IMR-90 (cell line): ENCODE measurements around the gene PIAS1. TPM values are rescaled to one million over a fixed set of nuclear protein-coding genes. Genes with fewer than 3 reads are reported as not detected.

Experiments used
- ATAC-seq: fragments of 200-7000 bp; cut with Tn5 transposase; 2 replicates; pipeline ENCODE4 v1.9.1; 2020; ENCODE audit warnings: low read depth, mild to moderate bottlenecking, moderate library complexity
- BruUV-seq: library from RNA; stranded (reverse); fragments of 400-500 nt; replicated peaks from 2 replicates; lab custom pipeline; 2021; lab: Mats Ljungman, UMichigan
- CTCF ChIA-PET: fragments of 300-600 bp; formaldehyde crosslinking; extraction: SDS; loops from one replicate; lab custom pipeline; 2021; ENCODE audit warnings: antibody characterized with exemption; lab: Yijun Ruan, JAX
- POLR2A ChIA-PET: fragments of 300-600 bp; sonication (Branson Sonifier 250); formaldehyde crosslinking; loops from one replicate; lab custom pipeline; 2022; ENCODE audit warnings: antibody characterized with exemption; ENCODE audit not compliant: unreplicated experiment; lab: Charles Lee
- DNase-seq: peaks from one replicate; pipeline ENCODE4 v3.0.0; 2013
- H2AFZ ChIP-seq: replicated peaks from 2 replicates; pipeline ENCODE3; 2013; ENCODE audit warnings: low read length, mild to moderate bottlenecking; ENCODE audit not compliant: poor library complexity
- H2AK5ac ChIP-seq: 2 replicates; pipeline ENCODE4 v1.6.1; 2013; ENCODE audit warnings: low read depth, low read length, inconsistent platforms
- H2AK9ac ChIP-seq: replicated peaks from 2 replicates; pipeline ENCODE3; 2013; ENCODE audit warnings: mild to moderate bottlenecking, low read depth, low read length, moderate library complexity; ENCODE audit not compliant: poor library complexity
- H2BK120ac ChIP-seq: 2 replicates; pipeline ENCODE4 v1.6.1; 2013; ENCODE audit warnings: low read depth, low read length, inconsistent platforms
- H2BK15ac ChIP-seq: 3 replicates; pipeline ENCODE4 v1.6.1; 2013; ENCODE audit warnings: low read depth, low read length, inconsistent platforms
- H2BK20ac ChIP-seq: 2 replicates; pipeline ENCODE4 v1.6.1; 2013; ENCODE audit warnings: low read depth, mild to moderate bottlenecking, inconsistent platforms, low read length, moderate library complexity
- H2BK5ac ChIP-seq: 2 replicates; pipeline ENCODE4 v1.6.1; 2013; ENCODE audit warnings: mild to moderate bottlenecking, low read depth, low read length, inconsistent platforms; ENCODE audit not compliant: poor library complexity, severe bottlenecking
- H3K14ac ChIP-seq: replicated peaks from 2 replicates; pipeline ENCODE4 v1.6.1; 2013; ENCODE audit warnings: low read depth, low read length, inconsistent platforms
- H3K18ac ChIP-seq: 2 replicates; pipeline ENCODE4 v1.6.1; 2013; ENCODE audit warnings: low read depth, low read length, control low read depth
- H3K23ac ChIP-seq: 2 replicates; pipeline ENCODE4 v1.6.1; 2013; ENCODE audit warnings: low read depth, low read length, inconsistent platforms
- H3K27ac ChIP-seq: 2 replicates; pipeline ENCODE4 v1.5.1; 2013; ENCODE audit warnings: mild to moderate bottlenecking, control low read depth, low read length; ENCODE audit not compliant: insufficient read depth
- H3K27me3 ChIP-seq: 2 replicates; pipeline ENCODE4 v1.6.1; 2013; ENCODE audit warnings: low read length; ENCODE audit not compliant: control insufficient read depth, insufficient read depth
- H3K36me3 ChIP-seq: 2 replicates; pipeline ENCODE4 v1.6.1; 2013; ENCODE audit warnings: low read length, mixed read lengths; ENCODE audit not compliant: control insufficient read depth, insufficient read depth
- H3K4ac ChIP-seq: 2 replicates; pipeline ENCODE4 v1.6.1; 2013; ENCODE audit warnings: low read depth, low read length, inconsistent platforms
- H3K4me1 ChIP-seq: 2 replicates; pipeline ENCODE4 v1.6.1; 2013; ENCODE audit warnings: low read length, mixed read lengths; ENCODE audit not compliant: control insufficient read depth, insufficient read depth
- H3K4me2 ChIP-seq: 2 replicates; pipeline ENCODE4 v1.6.1; 2013; ENCODE audit warnings: low read depth, mild to moderate bottlenecking, control low read depth, low read length, moderate library complexity
- H3K4me3 ChIP-seq: 2 replicates; pipeline ENCODE4 v1.5.1; 2013; ENCODE audit warnings: low read depth, mild to moderate bottlenecking, control low read depth, low read length, moderate library complexity; ENCODE audit not compliant: insufficient read depth
- H3K56ac ChIP-seq: 2 replicates; pipeline ENCODE4 v1.6.1; 2013; ENCODE audit warnings: low read length, inconsistent platforms; ENCODE audit not compliant: insufficient read depth; ENCODE audit errors: extremely low read depth
- H3K79me1 ChIP-seq, 2 experiments: 2 replicates each; pipeline ENCODE4 v1.6.1; 2013; ENCODE audit warnings: low read length in 2 of 2, inconsistent platforms in 1 of 2, low read depth in 1 of 2
- H3K9ac ChIP-seq: 2 replicates; pipeline ENCODE4 v1.6.1; 2013; ENCODE audit warnings: low read depth, low read length, control low read depth
- H3K9me1 ChIP-seq: 2 replicates; pipeline ENCODE4 v1.6.1; 2013; ENCODE audit warnings: low read length, inconsistent platforms; ENCODE audit not compliant: insufficient read depth
- H3K9me3 ChIP-seq: 2 replicates; pipeline ENCODE4 v1.6.1; 2013; ENCODE audit warnings: low read length; ENCODE audit not compliant: control insufficient read depth, insufficient read depth
- H4K20me1 ChIP-seq: 2 replicates; pipeline ENCODE4 v1.6.1; 2013; ENCODE audit warnings: low read length, inconsistent platforms; ENCODE audit not compliant: insufficient read depth
- H4K5ac ChIP-seq: 2 replicates; pipeline ENCODE4 v1.6.1; 2013; ENCODE audit warnings: mild to moderate bottlenecking, low read depth, low read length, control low read depth
- H4K8ac ChIP-seq, 2 experiments: 2 replicates each; pipeline ENCODE4 v1.6.1; 2013; ENCODE audit warnings: low read depth in 2 of 2, low read length in 2 of 2, control low read depth in 1 of 2, inconsistent platforms in 1 of 2
- H4K91ac ChIP-seq: 2 replicates; pipeline ENCODE4 v1.6.1; 2013; ENCODE audit warnings: low read depth, low read length, inconsistent platforms; ENCODE audit not compliant: insufficient read depth
- BHLHE40 ChIP-seq: fragments of 150-350 bp; IDR thresholded peaks from 2 replicates; pipeline ENCODE4 v1.6.1; 2016; ENCODE audit warnings: mild to moderate bottlenecking, low read depth, low read length
- CEBPB ChIP-seq: IDR thresholded peaks from 2 replicates; pipeline ENCODE4 v1.6.1; 2012; ENCODE audit warnings: low read depth, low read length, improper control_type of control experiment
- CHD1 ChIP-seq: IDR thresholded peaks from 2 replicates; pipeline ENCODE4 v1.6.1; 2012; ENCODE audit warnings: low read depth, low read length, improper control_type of control experiment
- ELK1 ChIP-seq: fragments of 150-350 bp; IDR thresholded peaks from 2 replicates; pipeline ENCODE4 v1.6.1; 2016; ENCODE audit warnings: low read depth, mild to moderate bottlenecking, low read length, moderate library complexity, borderline replicate concordance
- FOS ChIP-seq: fragments of 150-350 bp; IDR thresholded peaks from 2 replicates; pipeline ENCODE4 v1.6.1; 2016; ENCODE audit warnings: low read depth, low read length
- MAFK ChIP-seq: IDR thresholded peaks from 2 replicates; pipeline ENCODE4 v1.6.1; 2012; ENCODE audit warnings: low read depth, low read length, improper control_type of control experiment
- MAZ ChIP-seq: IDR thresholded peaks from 2 replicates; pipeline ENCODE4 v1.6.1; 2012; ENCODE audit warnings: low read depth, mild to moderate bottlenecking, low read length, improper control_type of control experiment, moderate library complexity, borderline replicate concordance
- MXI1 ChIP-seq: IDR thresholded peaks from 2 replicates; pipeline ENCODE4 v1.6.1; 2012; ENCODE audit warnings: low read depth, mild to moderate bottlenecking, low read length, moderate library complexity, borderline replicate concordance
- NFE2L2 ChIP-seq: fragments of 150-350 bp; IDR thresholded peaks from 2 replicates; pipeline ENCODE4 v1.6.1; 2016; ENCODE audit warnings: low read depth, mild to moderate bottlenecking, low read length
- POLR2A ChIP-seq: IDR thresholded peaks from 2 replicates; pipeline ENCODE4 v1.6.1; 2012; ENCODE audit warnings: mild to moderate bottlenecking, low read depth, low read length
- RAD21 ChIP-seq: IDR thresholded peaks from 2 replicates; pipeline ENCODE4 v1.6.1; 2012; ENCODE audit warnings: low read length, improper control_type of control experiment
- RCOR1 ChIP-seq: IDR thresholded peaks from 2 replicates; pipeline ENCODE4 v1.6.1; 2012; ENCODE audit warnings: mild to moderate bottlenecking, low read length, improper control_type of control experiment; ENCODE audit not compliant: insufficient replicate concordance
- RFX5 ChIP-seq: IDR thresholded peaks from 2 replicates; pipeline ENCODE4 v1.8.0; 2012; ENCODE audit warnings: low read depth, mild to moderate bottlenecking, low read length, moderate library complexity
- SMC3 ChIP-seq: fragments of 150-350 bp; IDR thresholded peaks from 2 replicates; pipeline ENCODE4 v1.6.1; 2016; ENCODE audit warnings: low read depth, mild to moderate bottlenecking, antibody characterized with exemption, low read length, moderate library complexity
- WGBS, 2 experiments: methylation state at CpG; one replicate each; pipeline versions ENCODE4 v1.1.5 to v1.1.7; 2013; ENCODE audit warnings: missing lambda C conversion rate in 2 of 2; ENCODE audit not compliant: insufficient read length in 1 of 2; ENCODE audit errors: extremely low coverage in 2 of 2; 5-methylcytosine and 5-hydroxymethylcytosine counted together
- dilution Hi-C: fragments of 300-500 bp; cut with HindIII; formaldehyde crosslinking; loops from one replicate; pipeline ENCODE4 v1.14.3; 2018; ENCODE audit warnings: low sequenced_read_pairs; ENCODE audit not compliant: unreplicated experiment
- in situ Hi-C: fragments of 300-500 bp; cut with MboI; formaldehyde crosslinking; loops from 3 replicates; pipeline ENCODE4 v1.14.3; 2019; ENCODE audit warnings: low sequenced_read_pairs, inconsistent platforms, mixed read lengths
- intact Hi-C: fragments of 100-400 bp; cut with micrococcal nuclease; formaldehyde crosslinking; loops from 2 replicates; pipeline ENCODE4 v1.10.0; 2022
- polyA plus RNA-seq, 3 experiments: library from polyadenylated mRNA; depleted of rRNA; stranded (reverse); fragments of >200 nt; gene quantifications; 2 replicates each; pipeline ENCODE4 v1.2.3, GENCODE V29; 2012; ENCODE audit warnings: low replicate concordance in 1 of 3
- total RNA-seq: library from RNA; depleted of rRNA; stranded (reverse); fragments of >200 nt; gene quantifications from 2 replicates; pipeline ENCODE4 v1.2.3, GENCODE V29; 2012
- TF ChIP-seq, protein P1 (sequence below): fragments of 150-350 bp; IDR thresholded peaks from 2 replicates; pipeline ENCODE4 v1.6.1; 2017; ENCODE audit warnings: mild to moderate bottlenecking, antibody characterized with exemption, low read length, low read depth
- TF ChIP-seq, protein P2 (sequence below): conservative IDR thresholded peaks from 2 replicates; pipeline ENCODE4 v1.5.1; 2012; ENCODE audit warnings: mild to moderate bottlenecking, low read depth, low read length, improper control_type of control experiment

Gene PIAS1
- total and polyA plus RNA-seq, 2 of the 4 experiments (the other 2 are of a cell fraction): 20.0 to 63.6 TPM

DNA sequence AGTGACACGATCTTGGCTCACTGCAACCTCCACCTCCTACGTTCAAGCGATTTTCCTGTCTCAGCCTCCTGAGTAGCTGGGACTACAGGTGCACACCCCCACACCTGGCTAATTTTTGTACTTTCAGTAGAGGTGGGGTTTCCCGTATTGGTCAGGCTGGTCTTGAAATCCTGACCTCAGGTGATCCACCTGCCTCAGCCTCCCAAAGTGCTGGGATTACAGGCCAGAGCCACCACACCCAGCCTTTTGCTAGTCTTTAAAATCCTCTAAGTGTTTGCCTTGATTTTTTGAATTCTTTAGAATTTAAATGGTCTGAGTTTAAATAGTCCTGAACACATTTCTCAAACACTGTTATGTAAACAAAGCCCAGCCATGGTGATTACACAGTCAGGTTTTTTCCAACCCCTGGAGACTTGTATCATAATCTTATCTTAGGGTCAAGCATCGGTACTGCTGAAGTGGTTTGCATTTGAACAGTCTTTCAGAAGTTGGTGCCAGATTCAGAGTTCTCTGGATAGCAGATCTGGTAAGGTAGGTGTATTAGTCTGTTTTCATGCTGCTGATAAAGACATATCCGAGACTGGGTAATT lies 28.2 kb upstream of the PIAS1 start:
- no peaks in the 10 kb centered on the region for H3K9me1 ChIP-seq
- H3K14ac ChIP-seq: no peak overlapping the region
- TF ChIP-seq MAFK (no peak), BHLHE40 (no peak), POLR2A (no peak), CEBPB (no peak), RAD21 (no peak), SMC3 (no peak), FOS (no peak), ELK1 (no peak), MAZ (no peak), CHD1 (no peak), NFE2L2 (no peak), RFX5 (no peak), MXI1 (no peak), RCOR1 (no peak)
- TF ChIP-seq, protein P1, sequence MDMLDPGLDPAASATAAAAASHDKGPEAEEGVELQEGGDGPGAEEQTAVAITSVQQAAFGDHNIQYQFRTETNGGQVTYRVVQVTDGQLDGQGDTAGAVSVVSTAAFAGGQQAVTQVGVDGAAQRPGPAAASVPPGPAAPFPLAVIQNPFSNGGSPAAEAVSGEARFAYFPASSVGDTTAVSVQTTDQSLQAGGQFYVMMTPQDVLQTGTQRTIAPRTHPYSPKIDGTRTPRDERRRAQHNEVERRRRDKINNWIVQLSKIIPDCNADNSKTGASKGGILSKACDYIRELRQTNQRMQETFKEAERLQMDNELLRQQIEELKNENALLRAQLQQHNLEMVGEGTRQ: no peak
- TF ChIP-seq, protein P2, sequence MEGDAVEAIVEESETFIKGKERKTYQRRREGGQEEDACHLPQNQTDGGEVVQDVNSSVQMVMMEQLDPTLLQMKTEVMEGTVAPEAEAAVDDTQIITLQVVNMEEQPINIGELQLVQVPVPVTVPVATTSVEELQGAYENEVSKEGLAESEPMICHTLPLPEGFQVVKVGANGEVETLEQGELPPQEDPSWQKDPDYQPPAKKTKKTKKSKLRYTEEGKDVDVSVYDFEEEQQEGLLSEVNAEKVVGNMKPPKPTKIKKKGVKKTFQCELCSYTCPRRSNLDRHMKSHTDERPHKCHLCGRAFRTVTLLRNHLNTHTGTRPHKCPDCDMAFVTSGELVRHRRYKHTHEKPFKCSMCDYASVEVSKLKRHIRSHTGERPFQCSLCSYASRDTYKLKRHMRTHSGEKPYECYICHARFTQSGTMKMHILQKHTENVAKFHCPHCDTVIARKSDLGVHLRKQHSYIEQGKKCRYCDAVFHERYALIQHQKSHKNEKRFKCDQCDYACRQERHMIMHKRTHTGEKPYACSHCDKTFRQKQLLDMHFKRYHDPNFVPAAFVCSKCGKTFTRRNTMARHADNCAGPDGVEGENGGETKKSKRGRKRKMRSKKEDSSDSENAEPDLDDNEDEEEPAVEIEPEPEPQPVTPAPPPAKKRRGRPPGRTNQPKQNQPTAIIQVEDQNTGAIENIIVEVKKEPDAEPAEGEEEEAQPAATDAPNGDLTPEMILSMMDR: no peak
- no peak overlapping the region for H4K8ac ChIP-seq
- H3K9me3 ChIP-seq: no peaks in the 10 kb centered on the region
- H3K79me1 ChIP-seq: no peaks in the 10 kb centered on the region
- no peaks in the 10 kb centered on the region for H3K36me3 ChIP-seq
- intact Hi-C loops (loop anchor here (5.0 kb wide), 1 partner anchor 39 kb away; no protein-coding TSS in a partner anchor), in situ Hi-C loops (no loop called here), dilution Hi-C loops (no loop called here)
- no peak overlapping the region for H4K5ac ChIP-seq
- H3K4me2 ChIP-seq: no peak overlapping the region
- no peak overlapping the region for H2BK120ac ChIP-seq
- peaks cover 20% of the 10 kb centered on the region for H3K27me3 ChIP-seq
- BruUV-seq: no TSS peak
- H2AK9ac ChIP-seq: no peak overlapping the region
- H4K91ac ChIP-seq: no peak overlapping the region
- H3K4me3 ChIP-seq: no peak overlapping the region
- no peak overlapping the region for H3K9ac ChIP-seq
- H3K23ac ChIP-seq: no peak overlapping the region
- H3K18ac ChIP-seq: no peak overlapping the region
- 20% methylated on average over 1 of the region's 6 CpGs; no CpG with 5 or more reads in 1 of the 2 experiments for WGBS, 2 experiments
- H2BK5ac ChIP-seq: no peak overlapping the region
- H3K27ac ChIP-seq: no peak overlapping the region
- no peak overlapping the region for H3K4ac ChIP-seq
- no peak overlapping the region for H3K56ac ChIP-seq
- no peak overlapping the region for H2BK15ac ChIP-seq
- no peak overlapping the region for H2AK5ac ChIP-seq
- peak; percentile 82 for ATAC-seq
- H4K20me1 ChIP-seq: no peaks in the 10 kb centered on the region
- no peak overlapping the region for H2BK20ac ChIP-seq
- ChIA-PET CTCF (interaction anchor here (0.6 kb wide), 1 partner anchor 34 kb away, joined by 5 read pairs; no protein-coding TSS in a partner anchor), POLR2A (no interaction called here)
- peak; percentile 37 for DNase-seq
- H2AFZ ChIP-seq: no peak overlapping the region
- no peaks in the 10 kb centered on the region for H3K4me1 ChIP-seq
